Esophagus muscularis mucosa (tissue), 4 donors: ENCODE measurements around the gene TAF1C. TPM values are rescaled to one million over a fixed set of nuclear protein-coding genes. Genes with fewer than 3 reads are reported as not detected.

Experiments
- DNase-seq: peaks from one replicate; pipeline ENCODE4 v3.0.0-alpha.2; 2017; ENCODE audit errors: extremely low spot score
- H3K27ac ChIP-seq, 4 donors: fragments of 200-600 bp; sonication (generic); replicated peaks in 1 of 4; 1 replicate in 3 of 4; 2 replicates in 1 of 4; pipeline ENCODE4 v1.5.1; 2016 to 2019; ENCODE audit warnings: mild to moderate bottlenecking in 1 of 4
- H3K27me3 ChIP-seq, 4 donors: fragments of 200-600 bp; sonication (generic); one replicate each; pipeline versions ENCODE4 v1.5.1 to v1.6.0; 2016 to 2019
- H3K36me3 ChIP-seq, 4 donors: fragments of 200-600 bp; sonication (generic); one replicate each; pipeline ENCODE4 v1.5.1; 2016 to 2019
- H3K4me1 ChIP-seq, 4 donors: fragments of 200-600 bp; sonication (generic); one replicate each; pipeline ENCODE4 v1.5.1; 2016 to 2019
- H3K4me3 ChIP-seq, 4 donors: fragments of 200-600 bp; sonication (generic); 1 replicate in 2 of 4; 2 replicates in 2 of 4; pipeline ENCODE4 v1.5.1; 2016 to 2019; ENCODE audit warnings: mild to moderate bottlenecking in 4 of 4, moderate library complexity in 1 of 4
- H3K9me3 ChIP-seq, 4 donors: fragments of 200-600 bp; sonication (generic); 1 replicate in 3 of 4; 2 replicates in 1 of 4; pipeline ENCODE4 v1.5.1; 2016 to 2019
- EP300 ChIP-seq: sonication (generic); formaldehyde crosslinking; IDR thresholded peaks from one replicate; pipeline ENCODE4 v1.6.1; 2017; ENCODE audit warnings: antibody characterized with exemption
- POLR2A ChIP-seq: fragments of 450-650 bp; IDR thresholded peaks from one replicate; pipeline ENCODE4 v1.6.1; 2017; ENCODE audit warnings: antibody characterized with exemption, moderate library complexity, mild to moderate bottlenecking, low read depth
- POLR2AphosphoS5 ChIP-seq, 2 donors: sonication (generic); formaldehyde crosslinking; IDR thresholded peaks; one replicate each; pipeline ENCODE4 v1.6.1; 2017; ENCODE audit warnings: antibody characterized with exemption in 2 of 2
- WGBS: methylation state at CpG from one replicate; pipeline ENCODE4 v1.1.5; 2018; 5-methylcytosine and 5-hydroxymethylcytosine counted together
- intact Hi-C: fragments of 100-400 bp; cut with DNase I; formaldehyde crosslinking; loops from one replicate; pipeline ENCODE4 v1.15.1; 2023
- total RNA-seq, 4 donors: library from RNA; depleted of rRNA; stranded (reverse); fragments of >200 nt; gene quantifications; one replicate each; pipeline versions ENCODE4 v1.1.0 to v1.2.1, GENCODE V29; 2016
- TF ChIP-seq, protein P1 (sequence below), 3 experiments: fragments of 200-600 bp in 2 of 3; fragments of 450-650 bp in 1 of 3; sonication (generic) in 2 of 3; IDR thresholded peaks; one replicate each; pipeline ENCODE4 v1.5.1; 2017 to 2019; ENCODE audit warnings: antibody characterized with exemption in 3 of 3, mild to moderate bottlenecking in 2 of 3, moderate library complexity in 1 of 3

TAF1C gene
- total RNA-seq, 4 donors from 2014 or later = 15.6 to 39.6 (median 21.8) TPM

GRCh38 chr16:84214451-84215066 is 27.7 kb upstream of the TAF1C start:
- Histone ChIP-seq H3K36me3 (no peaks in the 10 kb centered on the region), H3K27ac (no peak overlapping the region), H3K4me1 (no peaks in the 10 kb centered on the region), H3K27me3 (no peaks in the 10 kb centered on the region), H3K4me3 (no peak overlapping the region), H3K9me3 (no peaks in the 10 kb centered on the region)
- TF ChIP-seq POLR2AphosphoS5 (IDR thresholded peaks at IDR 0.05) = no peak
- no peak for TF ChIP-seq EP300
- TF ChIP-seq, protein P1, sequence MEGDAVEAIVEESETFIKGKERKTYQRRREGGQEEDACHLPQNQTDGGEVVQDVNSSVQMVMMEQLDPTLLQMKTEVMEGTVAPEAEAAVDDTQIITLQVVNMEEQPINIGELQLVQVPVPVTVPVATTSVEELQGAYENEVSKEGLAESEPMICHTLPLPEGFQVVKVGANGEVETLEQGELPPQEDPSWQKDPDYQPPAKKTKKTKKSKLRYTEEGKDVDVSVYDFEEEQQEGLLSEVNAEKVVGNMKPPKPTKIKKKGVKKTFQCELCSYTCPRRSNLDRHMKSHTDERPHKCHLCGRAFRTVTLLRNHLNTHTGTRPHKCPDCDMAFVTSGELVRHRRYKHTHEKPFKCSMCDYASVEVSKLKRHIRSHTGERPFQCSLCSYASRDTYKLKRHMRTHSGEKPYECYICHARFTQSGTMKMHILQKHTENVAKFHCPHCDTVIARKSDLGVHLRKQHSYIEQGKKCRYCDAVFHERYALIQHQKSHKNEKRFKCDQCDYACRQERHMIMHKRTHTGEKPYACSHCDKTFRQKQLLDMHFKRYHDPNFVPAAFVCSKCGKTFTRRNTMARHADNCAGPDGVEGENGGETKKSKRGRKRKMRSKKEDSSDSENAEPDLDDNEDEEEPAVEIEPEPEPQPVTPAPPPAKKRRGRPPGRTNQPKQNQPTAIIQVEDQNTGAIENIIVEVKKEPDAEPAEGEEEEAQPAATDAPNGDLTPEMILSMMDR (IDR thresholded peaks at IDR 0.05) = no peak
- TF ChIP-seq POLR2A = no peak
- 85% methylated on average over 11 of the region's 15 CpGs for WGBS
- intact Hi-C loops = no loop called here
- no peak for DNase-seq

- intact Hi-C loops = no loop called here
- H3K27me3 ChIP-seq = no peaks in the 10 kb centered on the region
- no peak for TF ChIP-seq POLR2A
- no peak for TF ChIP-seq EP300
- TF ChIP-seq, protein P1 (IDR thresholded peaks at IDR 0.05) = no peak
- TF ChIP-seq POLR2AphosphoS5 (IDR thresholded peaks at IDR 0.05) = no peak
- no peak for DNase-seq
- H3K4me3 ChIP-seq = no peak overlapping the region
- no peaks in the 10 kb centered on the region for H3K36me3 ChIP-seq
- H3K9me3 ChIP-seq = no peaks in the 10 kb centered on the region
- H3K4me1 ChIP-seq = no peaks in the 10 kb centered on the region
- no peak overlapping the region for H3K27ac ChIP-seq
- WGBS = 95% methylated on average over 4 of the region's 4 CpGs
Observed at GRCh38 chr16:84212631-84213030, 25.8 kb upstream of the TAF1C start.

- Histone ChIP-seq H3K36me3 (no peaks in the 10 kb centered on the region), H3K4me1 (no peaks in the 10 kb centered on the region), H3K9me3 (no peaks in the 10 kb centered on the region), H3K27me3 (no peaks in the 10 kb centered on the region), H3K4me3 (no peak overlapping the region), H3K27ac (no peak overlapping the region)
- DNase-seq = no peak
- no peak for TF ChIP-seq POLR2A
- TF ChIP-seq, protein P1 (IDR thresholded peaks at IDR 0.05) = no peak
- no peak for TF ChIP-seq EP300
- TF ChIP-seq POLR2AphosphoS5 (IDR thresholded peaks at IDR 0.05) = no peak
- intact Hi-C loops = no loop called here
- WGBS = 63% methylated on average over 4 of the region's 4 CpGs
Observed at GRCh38 chr16:84212154-84212553, 25.3 kb upstream of the TAF1C start.

DNA sequence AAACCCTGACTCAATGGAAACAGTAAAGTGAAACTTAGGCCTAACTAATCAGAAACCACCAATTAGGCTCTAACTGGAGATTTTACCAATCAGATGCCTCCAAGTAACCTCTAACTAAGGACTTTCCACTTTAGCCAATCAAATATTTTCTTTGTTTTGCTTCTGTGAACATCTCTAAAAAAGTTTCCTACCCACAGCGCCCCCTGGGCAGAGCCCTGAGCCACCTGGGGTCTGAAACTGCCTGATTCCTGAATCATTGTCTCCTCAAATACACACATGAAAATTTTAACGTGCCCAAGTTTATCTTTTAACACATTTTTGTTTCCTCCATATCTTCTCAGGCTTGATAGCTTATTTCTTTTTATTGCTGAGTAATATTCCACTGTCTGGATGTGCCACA is 23.1 kb upstream of the TAF1C start:
- 90% methylated on average over 2 of the region's 2 CpGs for WGBS
- Histone ChIP-seq H3K27me3 (no peaks in the 10 kb centered on the region), H3K4me3 (no peak overlapping the region)

More for the DNA sequence above, 23.1 kb upstream of the TAF1C start:
- no peaks in the 10 kb centered on the region for H3K9me3 ChIP-seq
- TF ChIP-seq EP300 (no peak), POLR2A (no peak), POLR2AphosphoS5 (IDR thresholded peaks at IDR 0.05) (no peak)
- TF ChIP-seq, protein P1 (IDR thresholded peaks at IDR 0.05) = no peak
- H3K4me1 ChIP-seq = no peaks in the 10 kb centered on the region
- no peaks in the 10 kb centered on the region for H3K36me3 ChIP-seq
- intact Hi-C loops = no loop called here
- no peak for DNase-seq
- H3K27ac ChIP-seq = no peak overlapping the region
